RWPE2 (cell line): ENCODE results near the gene APBB3.
"Not testable (repeated sequence)": the region's sequence is repeated elsewhere in the genome, so short reads cannot be mapped to it uniquely, and the experiment has no call there.

ENCODE experiments used
- ATAC-seq: fragments of 200-7000 bp; cut with Tn5 transposase; 3 replicates; pipeline ENCODE4 v1.9.1; 2021; ENCODE audit warnings: low read depth
- DNase-seq: peaks from one replicate; pipeline ENCODE4 v3.0.0-alpha.2; 2020; ENCODE audit warnings: low spot score
- H3K27ac ChIP-seq: fragments of 450-650 bp; 2 replicates; pipeline ENCODE4 v1.5.1; 2017; ENCODE audit warnings: mild to moderate bottlenecking; ENCODE audit not compliant: poor library complexity, severe bottlenecking
- H3K27me3 ChIP-seq: fragments of 250-450 bp; sonication (Bioruptor Pico); 2 replicates; pipeline ENCODE4 v1.5.1; 2021; ENCODE audit warnings: mild to moderate bottlenecking, moderate library complexity; ENCODE audit not compliant: insufficient read depth, poor library complexity, severe bottlenecking
- H3K36me3 ChIP-seq: fragments of 250-450 bp; sonication (Bioruptor Pico); 2 replicates; pipeline ENCODE4 v1.5.1; 2020; ENCODE audit warnings: low read depth, mild to moderate bottlenecking, moderate library complexity
- H3K4me1 ChIP-seq: fragments of 250-450 bp; sonication (Bioruptor Pico); 2 replicates; pipeline ENCODE4 v1.5.1; 2021; ENCODE audit warnings: mild to moderate bottlenecking, moderate library complexity; ENCODE audit not compliant: insufficient read depth, poor library complexity, severe bottlenecking
- H3K4me3 ChIP-seq: fragments of 250-450 bp; sonication (Bioruptor Pico); 2 replicates; pipeline ENCODE4 v1.5.1; 2021; ENCODE audit warnings: mild to moderate bottlenecking, moderate library complexity; ENCODE audit not compliant: severe bottlenecking
- H3K9me3 ChIP-seq: fragments of 250-450 bp; sonication (Bioruptor Pico); 2 replicates; pipeline ENCODE4 v1.5.1; 2021; ENCODE audit warnings: mild to moderate bottlenecking, moderate library complexity; ENCODE audit not compliant: severe bottlenecking
- TF ChIP-seq, protein P1 (sequence below): fragments of 450-650 bp; IDR thresholded peaks from one replicate; pipeline ENCODE4 v1.5.1; 2017; ENCODE audit warnings: mild to moderate bottlenecking, moderate library complexity; ENCODE audit not compliant: poor library complexity, severe bottlenecking

Gene APBB3

GRCh38 chr5:140600096-140600495 is 35.7 kb upstream of the APBB3 start:
- H3K27ac ChIP-seq: no peak overlapping the region

GRCh38 chr5:140598836-140599235 is 34.4 kb upstream of the APBB3 start:
- H3K4me3 ChIP-seq: no peak overlapping the region
- DNase-seq (no peak), ATAC-seq (no peak)
- H3K36me3 ChIP-seq: no peaks in the 10 kb centered on the region
- no peaks in the 10 kb centered on the region for H3K9me3 ChIP-seq
- TF ChIP-seq, protein P1, sequence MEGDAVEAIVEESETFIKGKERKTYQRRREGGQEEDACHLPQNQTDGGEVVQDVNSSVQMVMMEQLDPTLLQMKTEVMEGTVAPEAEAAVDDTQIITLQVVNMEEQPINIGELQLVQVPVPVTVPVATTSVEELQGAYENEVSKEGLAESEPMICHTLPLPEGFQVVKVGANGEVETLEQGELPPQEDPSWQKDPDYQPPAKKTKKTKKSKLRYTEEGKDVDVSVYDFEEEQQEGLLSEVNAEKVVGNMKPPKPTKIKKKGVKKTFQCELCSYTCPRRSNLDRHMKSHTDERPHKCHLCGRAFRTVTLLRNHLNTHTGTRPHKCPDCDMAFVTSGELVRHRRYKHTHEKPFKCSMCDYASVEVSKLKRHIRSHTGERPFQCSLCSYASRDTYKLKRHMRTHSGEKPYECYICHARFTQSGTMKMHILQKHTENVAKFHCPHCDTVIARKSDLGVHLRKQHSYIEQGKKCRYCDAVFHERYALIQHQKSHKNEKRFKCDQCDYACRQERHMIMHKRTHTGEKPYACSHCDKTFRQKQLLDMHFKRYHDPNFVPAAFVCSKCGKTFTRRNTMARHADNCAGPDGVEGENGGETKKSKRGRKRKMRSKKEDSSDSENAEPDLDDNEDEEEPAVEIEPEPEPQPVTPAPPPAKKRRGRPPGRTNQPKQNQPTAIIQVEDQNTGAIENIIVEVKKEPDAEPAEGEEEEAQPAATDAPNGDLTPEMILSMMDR: no peak
- H3K27me3 ChIP-seq: no peaks in the 10 kb centered on the region
- no peak overlapping the region for H3K27ac ChIP-seq
- H3K4me1 ChIP-seq: peaks cover 7% of the 10 kb centered on the region

More at GRCh38 chr5:140600096-140600495, 35.7 kb upstream of the APBB3 start:
- H3K4me1 ChIP-seq: peaks cover 7% of the 10 kb centered on the region
- no peak for DNase-seq
- no peak overlapping the region for H3K4me3 ChIP-seq
- no peaks in the 10 kb centered on the region for H3K9me3 ChIP-seq
- ATAC-seq: no peak
- H3K36me3 ChIP-seq: no peaks in the 10 kb centered on the region
- no peaks in the 10 kb centered on the region for H3K27me3 ChIP-seq
- TF ChIP-seq, protein P1: no peak

GRCh38 chr5:140596321-140596741 is 31.9 kb upstream of the APBB3 start:
- DNase-seq (no peak), ATAC-seq (no peak)
- H3K9me3 ChIP-seq: no peaks in the 10 kb centered on the region
- no peak overlapping the region for H3K4me3 ChIP-seq
- H3K4me1 ChIP-seq: peaks cover 14% of the 10 kb centered on the region
- H3K27ac ChIP-seq: no peak overlapping the region
- H3K27me3 ChIP-seq: no peaks in the 10 kb centered on the region
- no peaks in the 10 kb centered on the region for H3K36me3 ChIP-seq
- TF ChIP-seq, protein P1: no peak

DNA sequence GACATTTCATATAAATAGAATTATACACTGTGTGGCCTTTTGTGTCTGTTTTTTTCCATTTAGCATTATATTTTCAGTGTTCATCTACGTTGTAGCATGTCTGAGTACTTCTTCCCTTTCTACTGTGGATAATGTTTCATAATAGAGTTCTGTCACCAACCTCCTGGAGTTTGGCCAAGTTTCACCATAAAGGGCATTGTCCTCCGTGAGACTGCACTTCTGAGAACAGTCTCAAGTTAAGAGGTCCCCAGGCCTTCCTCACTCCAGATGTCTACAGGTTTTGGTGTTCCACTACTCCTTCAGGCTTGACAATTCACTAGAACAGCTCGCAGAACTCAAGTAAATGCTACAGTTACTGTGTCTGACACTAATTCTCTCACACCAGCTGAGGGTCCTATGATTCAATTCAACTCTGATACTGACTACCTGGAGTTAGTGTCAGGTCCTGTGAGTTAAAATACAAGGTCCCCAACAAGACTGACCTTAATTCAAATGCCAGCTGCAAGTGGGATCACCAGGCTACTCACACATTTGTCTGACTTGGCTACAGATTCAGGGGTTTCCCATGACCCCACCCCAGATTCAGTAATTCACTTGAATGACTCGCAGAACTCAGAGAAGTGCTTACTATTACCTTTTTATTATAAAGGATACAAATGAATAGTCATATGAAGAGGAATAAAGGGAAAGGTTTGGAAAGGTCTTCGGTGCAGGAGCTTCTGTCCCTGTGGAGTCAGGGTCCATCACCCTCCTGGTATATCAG is 31.3 kb upstream of the APBB3 start:
- DNase-seq: no peak

DNA sequence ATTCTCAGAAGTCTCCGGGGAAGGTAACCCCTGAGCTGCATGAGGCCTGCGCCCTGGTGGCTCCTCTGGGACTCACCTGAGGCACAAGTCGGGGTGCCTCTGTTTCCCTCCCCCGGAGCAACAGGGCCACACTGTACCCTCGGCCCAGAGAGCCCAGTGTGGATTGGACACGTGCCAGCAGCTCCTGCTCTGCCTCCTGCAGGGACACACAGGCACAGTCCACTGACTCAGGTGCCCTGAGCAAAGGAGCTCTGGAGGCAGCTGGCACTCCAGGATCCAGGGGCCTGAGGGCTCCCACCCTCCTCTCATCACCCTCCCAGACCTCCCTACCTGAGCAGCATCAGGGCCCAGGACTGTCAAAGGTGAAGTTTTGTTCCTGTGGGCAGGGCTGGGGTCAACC is 29.8 kb upstream of the APBB3 start:
- TF ChIP-seq, protein P1: no peak
- H3K4me3 ChIP-seq: no peak overlapping the region
- no peaks in the 10 kb centered on the region for H3K9me3 ChIP-seq
- no peak for ATAC-seq
- DNase-seq: no peak
- peaks cover 16% of the 10 kb centered on the region for H3K4me1 ChIP-seq
- no peak overlapping the region for H3K27ac ChIP-seq
- no peaks in the 10 kb centered on the region for H3K36me3 ChIP-seq
- H3K27me3 ChIP-seq: no peaks in the 10 kb centered on the region

More for the DNA sequence above, 31.3 kb upstream of the APBB3 start:
- H3K4me1 ChIP-seq: peaks cover 16% of the 10 kb centered on the region
- H3K9me3 ChIP-seq: no peaks in the 10 kb centered on the region
- H3K27me3 ChIP-seq: no peaks in the 10 kb centered on the region
- TF ChIP-seq, protein P1: no peak
- no peak overlapping the region for H3K27ac ChIP-seq
- ATAC-seq: no peak
- H3K36me3 ChIP-seq: no peaks in the 10 kb centered on the region
- H3K4me3 ChIP-seq: no peak overlapping the region

DNA sequence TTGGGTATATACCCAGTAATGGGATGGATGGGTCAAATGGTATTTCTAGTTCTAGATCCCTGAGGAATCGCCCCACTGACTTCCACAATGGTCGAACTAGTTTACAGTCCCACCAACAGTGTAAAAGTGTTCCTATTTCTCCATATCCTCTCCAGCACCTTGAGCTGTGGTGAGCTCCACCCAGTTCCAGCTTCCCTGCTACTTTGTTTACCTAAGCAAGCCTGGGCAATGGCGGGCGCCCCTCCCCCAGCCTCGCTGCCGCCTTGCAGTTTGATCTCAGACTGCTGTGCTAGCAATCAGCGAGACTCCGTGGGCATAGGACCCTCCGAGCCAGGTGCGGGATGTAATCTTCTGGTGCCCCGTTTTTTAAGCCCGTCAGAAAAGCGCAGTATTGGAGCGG is 28.7 kb upstream of the APBB3 start:
- H3K27ac ChIP-seq, DNase-seq: not testable (repeated sequence)

More for the DNA sequence above, 28.7 kb upstream of the APBB3 start:
- peaks cover 16% of the 10 kb centered on the region for H3K4me1 ChIP-seq
- peak; percentile 46; the same call in 2 of the 3 replicates for ATAC-seq
- H3K9me3 ChIP-seq, H3K36me3 ChIP-seq, H3K27me3 ChIP-seq, H3K4me3 ChIP-seq: not testable (repeated sequence)
